ENCODE measurements around the gene SOX21. TPM values are rescaled to one million over a fixed set of nuclear protein-coding genes. Genes with fewer than 3 reads are reported as not detected.

SOX21 gene
- total RNA-seq, 2 donors from 2014 or later, result 1.1 to 2.0 TPM

DNA sequence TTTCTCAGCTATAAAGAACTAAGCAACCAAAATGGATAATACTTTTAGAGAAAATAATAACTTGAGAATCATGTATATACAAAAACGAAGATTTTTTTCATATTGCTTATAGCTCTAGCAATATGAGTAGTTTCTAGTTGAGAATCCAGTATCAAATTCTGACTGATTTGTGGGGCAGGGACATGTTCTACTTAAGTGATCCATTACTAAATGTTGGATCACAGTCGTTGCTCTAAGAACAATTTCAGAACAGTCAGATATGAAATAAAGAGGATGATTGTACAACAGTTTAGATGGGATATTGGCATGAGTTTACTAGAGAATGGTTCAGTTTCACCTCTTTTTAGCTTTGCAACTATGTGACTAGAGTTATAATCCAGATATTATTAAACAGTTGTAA lies 39.9 kb downstream of the SOX21 start:
- TF ChIP-seq POLR2AphosphoS5 (IDR thresholded peaks at IDR 0.05) (no peak), POLR2A (IDR thresholded peaks at IDR 0.05) (no peak)
- TF ChIP-seq, protein P1, sequence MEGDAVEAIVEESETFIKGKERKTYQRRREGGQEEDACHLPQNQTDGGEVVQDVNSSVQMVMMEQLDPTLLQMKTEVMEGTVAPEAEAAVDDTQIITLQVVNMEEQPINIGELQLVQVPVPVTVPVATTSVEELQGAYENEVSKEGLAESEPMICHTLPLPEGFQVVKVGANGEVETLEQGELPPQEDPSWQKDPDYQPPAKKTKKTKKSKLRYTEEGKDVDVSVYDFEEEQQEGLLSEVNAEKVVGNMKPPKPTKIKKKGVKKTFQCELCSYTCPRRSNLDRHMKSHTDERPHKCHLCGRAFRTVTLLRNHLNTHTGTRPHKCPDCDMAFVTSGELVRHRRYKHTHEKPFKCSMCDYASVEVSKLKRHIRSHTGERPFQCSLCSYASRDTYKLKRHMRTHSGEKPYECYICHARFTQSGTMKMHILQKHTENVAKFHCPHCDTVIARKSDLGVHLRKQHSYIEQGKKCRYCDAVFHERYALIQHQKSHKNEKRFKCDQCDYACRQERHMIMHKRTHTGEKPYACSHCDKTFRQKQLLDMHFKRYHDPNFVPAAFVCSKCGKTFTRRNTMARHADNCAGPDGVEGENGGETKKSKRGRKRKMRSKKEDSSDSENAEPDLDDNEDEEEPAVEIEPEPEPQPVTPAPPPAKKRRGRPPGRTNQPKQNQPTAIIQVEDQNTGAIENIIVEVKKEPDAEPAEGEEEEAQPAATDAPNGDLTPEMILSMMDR (IDR thresholded peaks at IDR 0.05), result no peak
- no peak for DNase-seq (ENCODE audit: low spot score)
- no peaks in the 10 kb centered on the region for H3K36me3 ChIP-seq
- H3K27me3 ChIP-seq (replicated peaks; ENCODE audit: insufficient read depth), result no peaks in the 10 kb centered on the region
- H3K27ac ChIP-seq, result no peak overlapping the region
- no peak overlapping the region for H3K4me3 ChIP-seq
- intact Hi-C loops (cut with DNase I), result no loop called here
- H3K4me1 ChIP-seq (replicated peaks), result no peaks in the 10 kb centered on the region
- WGBS, result 84% methylated on average over 2 of the region's 2 CpGs
- H3K9me3 ChIP-seq, result no peaks in the 10 kb centered on the region

DNA sequence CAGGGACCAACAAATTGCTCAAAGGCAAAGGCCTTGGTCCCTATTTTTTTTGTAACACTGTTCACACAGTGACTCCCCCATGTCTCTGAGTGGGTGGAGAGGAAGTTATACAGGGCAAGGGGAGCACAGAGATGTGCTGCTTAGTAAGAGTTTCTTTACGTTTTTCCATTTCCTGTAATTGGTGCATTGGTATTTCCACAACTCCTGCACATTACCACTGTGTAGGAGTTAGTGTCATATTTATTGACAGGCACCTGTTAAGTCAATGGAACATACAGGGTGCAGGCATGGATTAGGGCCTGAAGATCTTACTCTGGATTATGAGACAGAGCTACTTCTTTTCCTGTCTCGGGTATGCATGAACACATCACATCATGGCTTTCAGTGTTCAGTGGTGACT lies 45.2 kb downstream of the SOX21 start:
- intact Hi-C loops (cut with DNase I), result no loop called here
- no peak for TF ChIP-seq POLR2A (IDR thresholded peaks at IDR 0.05)
- no peak for TF ChIP-seq POLR2AphosphoS5 (IDR thresholded peaks at IDR 0.05)
- no peaks in the 10 kb centered on the region for H3K27me3 ChIP-seq (replicated peaks; ENCODE audit: insufficient read depth)
- no peaks in the 10 kb centered on the region for H3K9me3 ChIP-seq
- no peaks in the 10 kb centered on the region for H3K4me1 ChIP-seq (replicated peaks)
- DNase-seq (ENCODE audit: low spot score), result no peak
- WGBS, result 84% methylated on average over 2 of the region's 2 CpGs
- no peak overlapping the region for H3K27ac ChIP-seq
- H3K4me3 ChIP-seq, result no peak overlapping the region
- no peaks in the 10 kb centered on the region for H3K36me3 ChIP-seq

DNA sequence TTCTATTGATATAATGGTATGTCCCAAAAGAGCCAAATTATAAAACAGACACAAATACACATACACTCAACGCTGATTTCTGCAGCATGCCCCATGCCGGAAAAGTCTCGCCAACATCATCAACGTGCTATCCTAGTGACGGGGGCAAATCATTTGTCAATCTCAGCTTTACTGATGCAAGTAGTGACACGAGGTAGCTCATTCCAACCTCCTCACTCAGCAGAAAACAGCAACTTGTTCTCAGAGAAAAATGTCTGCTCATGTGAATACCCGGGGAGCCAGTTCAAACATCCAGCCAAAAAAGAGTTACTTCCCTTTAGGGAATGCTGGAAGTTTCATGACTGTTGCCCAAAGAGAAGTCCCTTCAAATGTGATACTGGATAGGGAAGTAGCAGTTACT lies 46.3 kb downstream of the SOX21 start:
- Histone ChIP-seq H3K4me1 (replicated peaks) (no peaks in the 10 kb centered on the region), H3K27ac (no peak overlapping the region), H3K9me3 (no peaks in the 10 kb centered on the region), H3K27me3 (replicated peaks; ENCODE audit: insufficient read depth) (no peaks in the 10 kb centered on the region), H3K36me3 (no peaks in the 10 kb centered on the region), H3K4me3 (no peak overlapping the region)
- TF ChIP-seq POLR2AphosphoS5 (IDR thresholded peaks at IDR 0.05) (no peak), POLR2A (IDR thresholded peaks at IDR 0.05) (no peak)
- TF ChIP-seq, protein P1 (IDR thresholded peaks at IDR 0.05), result no peak
- 85% methylated on average over 7 of the region's 7 CpGs for WGBS
- intact Hi-C loops (cut with DNase I), result no loop called here
- DNase-seq (ENCODE audit: low spot score), result no peak

DNA sequence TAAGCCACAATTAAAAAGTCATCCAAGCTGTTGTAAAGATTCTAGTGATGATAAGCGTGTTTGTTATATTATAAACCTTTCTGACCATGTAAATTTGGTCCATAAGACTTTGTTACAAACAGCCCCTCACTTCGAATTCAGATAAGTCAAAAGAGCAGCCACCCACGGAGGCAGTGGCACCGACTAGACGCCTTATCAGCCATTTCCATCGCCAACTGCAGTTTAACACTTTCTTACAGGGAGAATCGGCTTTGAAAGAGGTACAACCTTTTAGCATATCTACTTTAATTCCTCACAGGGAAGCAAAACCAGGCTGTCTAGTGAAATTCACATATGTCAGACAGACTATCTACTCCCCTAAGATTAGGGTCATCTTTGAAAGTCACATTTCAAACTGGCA lies 47.5 kb downstream of the SOX21 start:
- no peaks in the 10 kb centered on the region for H3K4me1 ChIP-seq (replicated peaks)
- H3K27ac ChIP-seq, result no peak overlapping the region
- no peak for DNase-seq (ENCODE audit: low spot score)
- no peaks in the 10 kb centered on the region for H3K36me3 ChIP-seq
- TF ChIP-seq, protein P1 (IDR thresholded peaks at IDR 0.05), result no peak
- TF ChIP-seq POLR2AphosphoS5 (IDR thresholded peaks at IDR 0.05) (no peak), POLR2A (IDR thresholded peaks at IDR 0.05) (no peak)
- intact Hi-C loops (cut with DNase I), result no loop called here
- 32% methylated on average over 7 of the region's 7 CpGs for WGBS
- no peak overlapping the region for H3K4me3 ChIP-seq
- H3K27me3 ChIP-seq (replicated peaks; ENCODE audit: insufficient read depth), result no peaks in the 10 kb centered on the region
- no peaks in the 10 kb centered on the region for H3K9me3 ChIP-seq

DNA sequence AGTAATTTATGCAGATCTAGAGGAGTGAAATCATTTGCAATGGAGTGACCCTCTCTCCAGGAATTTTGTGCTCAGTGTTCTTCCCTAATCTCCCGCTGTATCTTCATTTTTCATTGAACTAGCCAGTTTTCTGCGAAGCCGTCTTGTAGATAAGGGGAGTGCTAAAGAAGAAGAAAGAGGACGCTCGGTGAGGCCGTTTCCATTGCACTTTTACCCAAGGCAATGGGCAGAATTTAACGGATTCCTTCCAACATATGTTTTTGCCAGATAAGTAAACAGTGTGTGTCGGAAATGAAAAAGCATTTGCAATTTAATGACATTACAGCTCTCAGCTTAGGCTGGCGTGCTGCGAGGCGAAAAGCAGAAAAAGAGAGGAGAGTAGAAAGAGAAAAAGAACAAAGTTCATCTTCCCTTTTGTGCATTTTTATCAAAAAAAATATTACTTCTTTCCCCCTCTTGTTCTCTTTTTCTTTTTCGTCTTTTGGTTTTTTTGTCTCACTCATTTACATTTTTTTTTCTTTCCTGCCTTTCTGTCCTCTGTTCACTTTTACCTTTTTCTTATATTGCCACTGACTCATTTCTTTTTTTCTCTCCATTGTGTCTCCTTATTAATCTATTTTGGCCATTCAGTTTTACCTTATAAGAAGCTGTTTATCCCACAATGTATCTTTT lies 49.9 kb downstream of the SOX21 start:
- Histone ChIP-seq H3K27me3 (replicated peaks; ENCODE audit: insufficient read depth) (no peaks in the 10 kb centered on the region), H3K4me3 (no peak overlapping the region), H3K36me3 (no peaks in the 10 kb centered on the region), H3K27ac (no peak overlapping the region), H3K9me3 (no peaks in the 10 kb centered on the region), H3K4me1 (replicated peaks) (no peaks in the 10 kb centered on the region)
- intact Hi-C loops (cut with DNase I), result no loop called here
- DNase-seq (ENCODE audit: low spot score), result no peak
- 27% methylated on average over 12 of the region's 12 CpGs for WGBS
- TF ChIP-seq, protein P1 (IDR thresholded peaks at IDR 0.05), result no peak
- no peak for TF ChIP-seq POLR2AphosphoS5 (IDR thresholded peaks at IDR 0.05)
- TF ChIP-seq POLR2A (IDR thresholded peaks at IDR 0.05), result no peak

Data from prostate gland (tissue), 2 donors.